HEK293T (cell line): ENCODE measurements around the gene STARD3NL.

ENCODE experiments used
- ARNT ChIP-seq: fragments of 450-650 bp; IDR thresholded peaks from 2 replicates; pipeline ENCODE4 v1.6.1; 2017; ENCODE audit warnings: mild to moderate bottlenecking
- BHLHE40 ChIP-seq: fragments of 450-650 bp; IDR thresholded peaks from 2 replicates; pipeline ENCODE4 v1.6.1; 2016; ENCODE audit warnings: mild to moderate bottlenecking, moderate library complexity, borderline replicate concordance
- CTBP1 ChIP-seq: fragments of 450-650 bp; IDR thresholded peaks from 2 replicates; pipeline ENCODE4 v1.6.1; 2016; ENCODE audit warnings: borderline replicate concordance
- ELF4 ChIP-seq: fragments of 450-650 bp; IDR thresholded peaks from 2 replicates; pipeline ENCODE4 v1.6.1; 2017; ENCODE audit warnings: antibody characterized with exemption
- FOXA1 ChIP-seq: fragments of 450-650 bp; IDR thresholded peaks from 2 replicates; pipeline ENCODE4 v1.6.1; 2016; ENCODE audit warnings: mild to moderate bottlenecking
- FOXK2 ChIP-seq: fragments of 450-650 bp; IDR thresholded peaks from 2 replicates; pipeline ENCODE4 v1.6.1; 2016; ENCODE audit warnings: mild to moderate bottlenecking
- HDGF ChIP-seq: fragments of 450-650 bp; IDR thresholded peaks from 2 replicates; pipeline ENCODE4 v1.6.1; 2017; ENCODE audit warnings: antibody characterized with exemption, borderline replicate concordance
- NFRKB ChIP-seq: fragments of 450-650 bp; IDR thresholded peaks from 2 replicates; pipeline ENCODE4 v1.6.1; 2016; ENCODE audit warnings: mild to moderate bottlenecking, moderate library complexity
- SP1 ChIP-seq: fragments of 450-650 bp; IDR thresholded peaks from 2 replicates; pipeline ENCODE4 v1.6.1; 2017
- SUZ12 ChIP-seq: fragments of 450-650 bp; IDR thresholded peaks from 2 replicates; pipeline ENCODE4 v1.6.1; 2016; ENCODE audit warnings: mild to moderate bottlenecking
- TARDBP ChIP-seq: fragments of 450-650 bp; IDR thresholded peaks from 2 replicates; pipeline ENCODE4 v1.6.1; 2016
- ZNF384 ChIP-seq: fragments of 450-650 bp; IDR thresholded peaks from 2 replicates; pipeline ENCODE4 v1.6.1; 2016

DNA sequence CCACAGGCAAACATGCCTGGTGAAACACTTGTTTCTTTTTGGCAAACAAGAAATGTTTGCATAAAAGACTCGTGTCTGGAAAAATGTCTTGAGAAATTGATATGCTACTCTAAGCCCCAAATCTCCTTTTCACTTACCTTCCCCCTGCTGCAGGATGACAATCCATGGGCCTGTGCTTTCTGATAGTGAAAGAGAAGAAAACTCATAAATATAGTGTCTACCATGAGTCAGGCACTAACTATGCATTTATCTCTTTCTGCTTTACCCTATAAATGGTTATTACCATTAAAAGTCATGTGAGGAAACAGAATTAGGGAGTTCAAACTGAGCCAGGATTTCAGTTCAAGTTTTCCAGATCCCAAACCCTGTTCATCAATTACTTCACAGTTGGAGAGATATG, 102.0 kb downstream of the STARD3NL start:
- TF ChIP-seq ELF4 (no peak), ZNF384 (no peak), SUZ12 (no peak), TARDBP (no peak), SP1 (no peak), FOXA1 (no peak), ARNT (no peak), BHLHE40 (no peak), CTBP1 (no peak), HDGF (no peak), FOXK2 (no peak), NFRKB (no peak)
